COLO668 (cell line): Measurements from ENCODE around the gene THAP2.
"Not testable (repeated sequence)": the region's sequence is repeated elsewhere in the genome, so short reads cannot be mapped to it uniquely, and the experiment has no call there.

Experiments used
- DNase-seq: peaks from one replicate; lab custom pipeline; 2025; ENCODE audit not compliant: unreplicated experiment; lab: John Stamatoyannopoulos, UW

THAP2 gene

DNA sequence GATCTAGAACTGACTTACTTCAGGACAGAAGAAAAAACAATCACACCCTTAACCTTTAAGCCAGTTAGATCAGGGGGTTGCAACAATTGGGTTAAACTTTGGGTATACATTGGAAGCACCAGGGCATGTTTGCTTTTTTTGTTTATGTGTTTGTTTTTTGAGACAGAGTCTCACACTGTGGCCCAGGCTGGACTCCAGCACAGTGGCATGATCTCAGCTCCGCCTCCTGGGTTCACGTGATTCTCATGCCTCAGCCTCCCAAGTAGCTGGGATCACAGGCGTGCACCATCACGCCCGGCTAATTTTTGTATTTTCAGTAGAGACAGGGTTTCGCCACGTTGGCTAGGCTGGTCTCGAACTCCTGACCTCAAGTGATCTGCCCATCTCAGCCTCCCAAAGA is 38.1 kb downstream of the THAP2 start:
- not testable (repeated sequence) for DNase-seq

DNA sequence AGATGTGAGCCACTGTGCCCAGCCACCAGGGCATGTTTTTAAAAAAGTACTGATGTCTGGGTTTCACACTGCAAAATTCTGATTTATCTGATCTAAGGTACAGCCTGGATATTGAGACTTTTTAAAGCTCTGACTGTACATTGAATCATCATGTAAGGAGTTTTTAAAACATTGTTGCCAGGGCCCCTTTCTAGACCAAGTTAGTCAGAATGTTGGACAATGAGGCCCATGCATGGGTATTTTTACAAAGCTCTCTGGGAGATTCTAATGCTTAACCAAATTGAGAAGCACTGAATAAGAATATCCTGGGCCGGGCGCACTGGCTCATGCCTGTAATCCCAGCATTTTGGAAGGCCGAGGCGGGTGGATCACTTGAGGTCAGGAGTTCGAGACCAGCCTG is 38.5 kb downstream of the THAP2 start:
- no peak for DNase-seq

DNA sequence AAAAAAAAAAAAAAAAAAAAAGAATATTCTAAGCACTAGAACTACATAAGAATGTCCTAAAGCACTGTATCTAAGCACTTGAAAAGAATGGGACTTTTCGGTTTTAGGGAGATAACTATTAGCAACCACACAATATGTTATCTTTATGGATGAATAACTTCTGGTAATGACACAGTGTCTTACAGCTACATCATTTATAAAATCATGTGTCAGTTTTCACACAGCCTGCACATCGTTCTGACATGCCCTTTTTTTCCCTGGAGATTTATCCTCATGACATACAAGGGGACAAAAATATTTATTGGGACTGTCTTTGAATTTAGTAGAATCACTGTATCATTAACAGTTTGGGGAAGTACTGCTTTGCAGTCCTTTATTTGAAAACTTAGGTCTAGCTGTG is 39.1 kb downstream of the THAP2 start:
- DNase-seq, result no peak

DNA sequence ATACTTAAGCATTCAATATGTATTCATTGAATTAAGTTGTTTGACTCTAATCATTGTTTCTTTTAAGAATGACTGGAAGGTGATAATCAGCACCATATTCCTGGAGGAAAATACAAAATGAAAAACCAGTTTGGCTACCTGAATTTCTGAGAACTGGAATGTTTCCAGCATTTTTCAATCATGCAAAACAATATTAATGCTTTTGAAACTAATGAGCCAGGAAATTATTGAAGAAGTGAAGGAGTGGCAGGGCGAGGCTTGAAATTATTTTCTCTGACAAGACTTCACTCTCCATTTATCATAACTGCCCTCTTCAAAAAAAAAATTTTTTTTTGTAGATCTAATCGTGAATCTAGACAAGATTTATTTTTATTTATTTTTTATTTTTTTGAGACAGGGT is 40.8 kb downstream of the THAP2 start:
- no peak for DNase-seq

DNA sequence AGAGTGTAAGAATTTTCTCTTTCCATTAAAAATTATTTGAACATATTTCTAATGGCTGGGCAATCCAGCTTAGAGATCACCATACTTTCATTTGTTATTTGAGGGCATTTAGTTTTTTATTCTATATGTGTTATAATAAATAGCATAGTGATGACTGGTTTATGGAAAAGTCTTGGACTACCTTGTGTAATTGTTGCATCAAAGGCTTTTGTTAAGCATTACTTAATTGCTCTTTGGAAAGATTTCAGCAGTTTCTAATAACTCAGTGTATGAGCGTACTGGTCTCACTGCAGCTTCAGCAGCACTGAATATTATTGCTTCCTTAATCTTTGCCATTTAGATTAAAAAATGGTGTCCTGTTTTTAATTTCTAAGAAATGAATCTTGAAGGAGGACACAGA is 44.6 kb downstream of the THAP2 start:
- no peak for DNase-seq

DNA sequence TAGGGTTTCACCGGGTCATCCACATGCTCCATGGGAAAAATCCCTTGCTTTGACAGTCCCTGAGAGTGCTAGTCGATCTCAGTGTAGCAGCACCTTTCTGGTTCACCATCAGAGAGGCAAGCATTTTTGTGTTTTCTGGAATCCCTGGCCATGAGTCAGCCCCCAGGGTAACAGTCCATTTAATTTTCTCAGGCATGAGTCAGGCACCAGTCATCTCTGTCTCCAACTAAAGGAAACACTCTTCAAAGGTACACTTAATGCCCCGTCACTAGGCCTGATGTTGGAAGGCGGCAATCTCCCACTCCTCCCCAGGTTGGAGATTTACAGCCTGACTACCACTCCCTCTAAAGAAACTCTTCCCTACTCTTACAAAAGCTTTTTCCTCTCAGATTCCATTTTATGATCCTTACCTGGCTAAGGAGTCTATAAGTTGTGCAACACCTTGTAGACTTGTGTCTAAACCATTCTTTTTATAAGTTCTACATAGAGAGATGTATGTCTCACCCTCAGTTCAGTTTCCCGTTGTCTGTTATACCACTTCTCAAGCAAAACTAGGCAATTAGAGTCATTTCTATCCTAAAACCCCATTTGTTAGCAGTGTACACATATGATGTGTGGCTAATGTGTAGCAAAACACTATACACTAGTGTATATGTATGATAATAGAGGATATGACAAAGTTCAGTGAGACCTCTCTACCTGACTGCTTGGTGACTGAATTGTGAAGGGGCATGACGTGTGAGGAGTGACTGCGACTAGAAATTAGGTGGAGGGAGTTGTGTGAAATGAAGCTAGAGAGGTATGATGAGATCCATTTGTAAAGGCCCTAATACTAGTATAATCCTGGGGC is 46.4 kb downstream of the THAP2 start:
- DNase-seq, result no peak

DNA sequence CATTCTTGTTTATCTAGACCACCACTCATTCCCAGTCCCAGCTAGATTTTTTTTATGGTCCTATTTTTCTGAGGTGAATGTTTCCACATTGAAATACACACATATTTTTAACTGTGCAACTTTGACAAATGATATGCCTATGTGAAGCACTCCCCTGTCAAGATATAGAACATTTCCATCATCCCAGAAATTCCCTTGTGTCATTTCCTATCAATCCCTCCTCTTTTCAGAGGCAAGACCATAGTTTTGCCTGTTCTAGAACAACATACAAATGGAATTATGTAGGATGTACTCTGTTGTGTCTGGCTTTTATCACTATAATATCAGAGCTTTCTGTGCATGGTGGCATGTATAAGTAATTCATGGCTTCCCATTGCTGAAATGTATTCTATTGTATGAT is 54.5 kb downstream of the THAP2 start:
- no peak for DNase-seq

DNA sequence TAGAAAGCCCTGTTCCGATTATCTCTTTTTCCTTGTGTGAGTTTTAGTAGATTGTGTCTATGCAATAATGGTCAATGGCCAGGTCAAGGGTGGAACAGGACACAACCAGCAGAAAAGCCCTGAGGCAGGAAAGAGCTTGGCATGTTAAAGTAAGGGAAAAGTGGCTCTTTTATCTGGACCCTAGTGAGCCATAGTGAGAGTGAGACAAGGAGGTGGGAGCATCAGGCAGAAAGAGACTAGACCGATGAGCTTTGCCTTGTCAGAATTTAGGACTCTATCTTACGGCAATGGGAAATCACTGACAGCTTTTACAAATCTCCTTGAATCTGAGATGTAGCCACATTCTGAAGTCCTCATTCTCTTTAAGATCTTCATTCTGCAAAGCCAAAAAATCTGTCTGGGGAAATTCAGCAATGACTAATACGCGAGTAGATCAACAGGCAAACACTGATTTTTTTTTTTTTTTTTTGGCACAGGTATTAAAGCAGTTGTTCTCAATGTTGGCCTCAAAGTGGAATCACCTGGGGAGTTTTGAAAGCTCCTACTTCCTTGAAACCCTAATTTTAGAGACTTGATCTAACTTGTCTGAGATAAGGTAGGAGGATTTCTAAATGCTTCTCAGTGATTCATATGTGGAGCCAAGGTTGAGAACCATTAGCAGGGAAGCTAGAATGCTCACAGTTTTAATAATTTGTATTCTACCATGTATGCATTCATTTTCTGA is 55.7 kb downstream of the THAP2 start:
- DNase-seq, result no peak

DNA sequence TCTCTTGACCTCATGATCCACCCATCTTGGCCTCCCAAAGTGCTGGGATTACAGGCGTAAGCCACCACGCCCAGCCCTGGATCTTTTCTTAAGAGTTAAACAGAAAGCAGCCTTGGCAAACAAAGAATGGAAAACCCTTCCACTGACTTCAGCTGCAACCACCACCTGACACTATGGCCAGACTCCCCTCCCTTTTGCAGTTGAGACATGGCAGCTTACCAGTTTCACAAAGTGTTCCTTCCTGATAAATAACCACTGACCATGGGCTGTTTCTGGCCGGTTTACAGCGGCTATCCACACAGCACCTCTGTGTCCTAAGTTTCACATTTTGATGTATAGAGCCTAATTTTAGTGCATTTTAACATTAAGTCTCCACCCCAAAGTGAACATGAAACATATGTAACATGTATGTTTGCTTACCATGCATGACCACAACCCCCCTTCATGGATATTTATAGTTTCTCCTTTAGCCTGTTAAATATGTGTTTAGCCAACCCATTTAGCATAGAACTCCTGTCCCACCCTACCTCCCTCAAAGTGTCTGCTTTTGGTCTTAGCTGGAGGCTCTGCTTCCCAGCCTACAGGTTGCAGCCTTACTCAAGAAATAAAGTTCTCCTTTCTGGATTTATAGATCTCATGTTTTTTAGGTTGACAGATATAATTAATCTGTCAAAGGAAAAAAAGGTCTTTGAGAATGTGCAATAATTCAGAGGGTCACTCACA is 57.8 kb downstream of the THAP2 start:
- no peak for DNase-seq

DNA sequence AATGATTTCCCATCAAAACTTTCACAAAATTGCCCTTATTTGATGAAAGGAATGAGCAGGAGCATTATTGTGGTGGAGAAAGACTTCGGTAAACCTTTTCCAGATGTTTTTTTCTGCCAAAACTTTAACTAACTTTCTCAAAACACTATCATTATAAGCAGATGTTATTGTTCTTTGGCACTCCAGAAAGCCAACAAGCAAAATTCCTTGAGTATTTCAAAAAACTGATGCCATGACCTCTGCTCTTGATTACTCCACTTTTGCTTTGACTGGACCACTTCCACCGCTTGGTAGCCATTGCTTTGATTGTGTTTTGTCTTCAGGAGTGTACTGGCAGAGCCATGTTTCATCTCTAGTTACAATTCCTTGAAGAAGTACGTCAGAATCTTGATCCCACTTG is 60.9 kb downstream of the THAP2 start:
- no peak for DNase-seq

DNA sequence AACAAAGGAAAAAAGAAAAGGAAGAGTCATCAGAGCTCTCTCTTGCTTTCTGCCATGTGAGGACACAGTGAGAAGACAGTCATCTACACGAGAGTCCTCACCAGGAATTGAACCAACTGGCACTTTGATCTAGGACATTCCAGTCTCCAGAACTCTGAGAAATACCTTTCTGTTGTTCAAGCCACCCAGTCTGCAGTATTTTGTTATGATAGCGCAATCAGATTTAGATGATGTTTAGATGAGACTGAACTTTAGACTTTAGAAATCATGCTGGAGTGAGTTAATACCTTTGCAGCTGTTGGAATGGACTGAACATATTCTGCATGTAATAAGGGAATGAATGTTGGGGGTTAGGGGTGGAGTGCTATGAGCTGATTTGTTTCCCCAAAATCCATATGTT is 62.4 kb downstream of the THAP2 start:
- DNase-seq, result no peak

DNA sequence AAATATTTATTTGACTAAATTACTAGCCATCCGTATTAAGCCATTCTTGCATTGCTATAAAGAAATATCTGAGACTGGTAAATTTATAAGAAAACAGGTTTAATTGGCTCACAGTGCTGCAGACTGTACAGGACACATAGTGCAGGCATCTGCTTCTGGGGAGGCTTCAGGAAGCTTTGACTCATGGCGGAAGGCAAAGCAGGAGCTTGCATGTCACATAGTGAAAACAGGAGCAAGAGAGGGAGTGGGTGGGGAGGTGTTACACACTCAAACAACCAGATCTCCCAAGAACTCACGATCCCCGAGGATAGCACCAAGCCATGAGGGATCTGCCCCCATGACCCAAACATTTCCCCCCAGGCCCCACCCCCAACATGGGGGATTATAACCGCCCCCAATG is 63.9 kb downstream of the THAP2 start:
- no peak for DNase-seq
